Activated CD4-positive, alpha-beta T cell treated with anti-CD3 and anti-CD28 coated beads for 24 hours (primary cell): ENCODE results near the gene SLC16A7.
A peak's percentile ranks its signal among the peaks of the same experiment; 100 is the strongest.
"Not testable (repeated sequence)": the region's sequence is repeated elsewhere in the genome, so short reads cannot be mapped to it uniquely, and the experiment has no call there.

ENCODE experiments used
- DNase-seq, 2 donors: peaks; one replicate each; pipeline ENCODE4 v3.0.0-alpha.2; 2020; ENCODE audit warnings: low read depth in 2 of 2

The SLC16A7 gene

GRCh38 chr12:59595883-59596540 is at the start of gene SLC16A7:
Gene SLC16A7, plus strand, starts transcription at chr12:59596029. Its CDS starts 108,773 bp downstream, at chr12:59704802.
- DNase-seq: peak; percentile 69 to 73

DNA sequence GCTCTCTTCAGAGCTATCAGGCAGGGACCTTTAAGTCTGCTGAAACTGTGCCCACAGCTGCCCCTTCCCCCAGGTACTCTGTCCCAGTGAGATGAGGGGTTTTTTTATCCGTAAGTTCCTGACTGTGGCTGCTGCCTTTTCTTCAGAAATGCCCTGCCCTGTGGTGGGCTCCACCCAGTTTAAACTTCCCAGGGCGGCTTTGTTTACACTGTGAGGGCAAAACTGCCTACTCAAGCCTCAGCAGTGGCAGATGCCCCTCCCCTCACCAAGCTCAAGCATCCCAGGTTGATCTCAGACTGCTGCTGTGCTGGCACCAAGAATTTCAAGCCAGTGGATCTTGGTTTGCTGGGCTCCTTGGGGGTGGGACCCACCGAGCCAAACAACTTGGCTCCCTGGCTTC is 46.9 kb upstream of the SLC16A7 start:
- DNase-seq: no peak

GRCh38 chr12:59559696-59560095 is 36.1 kb upstream of the SLC16A7 start:
- DNase-seq: no peak

GRCh38 chr12:59570145-59570544 is 25.7 kb upstream of the SLC16A7 start:
- DNase-seq: no peak

GRCh38 chr12:59574406-59574805 is 21.4 kb upstream of the SLC16A7 start:
- DNase-seq: no peak

DNA sequence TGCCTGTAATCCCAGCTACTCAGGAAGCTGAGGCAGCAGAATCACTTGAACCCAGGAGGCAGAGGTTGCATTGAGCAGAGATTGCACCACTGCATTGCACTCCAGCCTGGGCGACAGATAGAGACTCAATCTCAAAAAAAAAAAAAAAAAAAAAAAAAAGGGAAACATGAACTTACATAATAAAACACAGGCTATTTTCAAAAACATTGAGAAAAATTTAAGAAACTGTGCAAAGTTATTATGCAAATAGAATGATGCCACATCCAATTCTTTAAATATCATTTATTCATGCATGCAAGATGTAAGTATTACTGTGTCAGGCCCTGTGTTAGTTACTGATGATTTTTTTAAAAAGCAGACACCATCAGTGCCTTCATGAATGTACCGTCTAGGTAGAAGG is 20.0 kb upstream of the SLC16A7 start:
- DNase-seq: no peak

DNA sequence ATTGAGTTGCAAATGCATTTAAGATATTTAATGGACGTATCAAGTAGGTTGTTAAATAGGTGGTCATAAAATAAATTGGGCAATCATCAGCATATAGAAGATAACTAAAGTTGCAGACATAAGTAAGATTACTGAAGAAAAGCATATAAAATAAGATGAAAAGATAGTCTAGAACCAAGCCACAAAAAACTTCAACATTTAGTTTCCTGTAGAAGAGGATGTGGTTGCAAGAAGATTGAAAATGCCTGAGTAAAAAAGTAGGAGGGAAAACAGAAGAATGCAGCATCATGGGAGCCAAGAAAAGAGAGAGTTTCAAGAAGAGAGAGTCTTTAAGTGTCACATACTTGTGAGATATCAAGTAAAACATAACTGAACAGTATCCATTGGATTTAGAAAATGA is 17.6 kb upstream of the SLC16A7 start:
- no peak for DNase-seq

GRCh38 chr12:59579631-59580030 is 16.2 kb upstream of the SLC16A7 start:
- no peak for DNase-seq

- DNase-seq: no peak
Measured at GRCh38 chr12:59580050-59580449, 15.8 kb upstream of the SLC16A7 start.

DNA sequence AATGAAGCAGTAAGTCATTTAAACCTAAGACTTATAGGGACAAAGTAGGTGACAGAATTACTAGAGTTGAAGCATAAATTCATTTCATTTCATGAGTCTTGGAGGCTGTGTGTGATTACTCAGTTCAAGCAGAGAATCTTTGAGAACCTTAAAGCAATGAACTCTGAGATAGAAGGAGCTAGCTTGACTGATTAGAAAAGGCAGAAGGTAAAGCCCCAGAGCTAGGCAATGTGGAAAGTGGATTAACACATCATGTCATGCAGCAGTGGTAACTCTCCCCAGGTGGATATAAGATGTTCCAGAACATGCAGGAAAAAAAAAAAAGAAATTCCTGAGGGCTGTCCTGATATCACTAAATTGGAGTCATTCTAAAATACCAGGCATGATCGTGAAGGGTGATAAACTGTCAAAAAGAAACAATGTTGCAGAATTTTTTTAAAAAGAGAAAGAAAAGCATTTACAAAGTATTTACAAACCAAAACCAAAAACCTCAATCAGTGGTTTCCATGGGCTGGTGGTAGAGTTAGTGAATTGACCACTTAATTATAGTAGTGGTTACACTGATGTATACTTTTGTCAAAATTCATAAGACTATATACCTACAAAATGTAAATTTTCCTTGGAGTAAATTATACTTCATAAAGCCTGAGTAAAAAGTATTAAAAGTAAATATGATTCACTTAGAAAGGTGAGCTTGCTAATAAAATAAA is 12.7 kb upstream of the SLC16A7 start:
- DNase-seq: no peak

GRCh38 chr12:59587710-59588109 is 8.1 kb upstream of the SLC16A7 start:
- DNase-seq: no peak

GRCh38 chr12:59593761-59594160 is 2.1 kb upstream of the SLC16A7 start:
- no peak for DNase-seq

DNA sequence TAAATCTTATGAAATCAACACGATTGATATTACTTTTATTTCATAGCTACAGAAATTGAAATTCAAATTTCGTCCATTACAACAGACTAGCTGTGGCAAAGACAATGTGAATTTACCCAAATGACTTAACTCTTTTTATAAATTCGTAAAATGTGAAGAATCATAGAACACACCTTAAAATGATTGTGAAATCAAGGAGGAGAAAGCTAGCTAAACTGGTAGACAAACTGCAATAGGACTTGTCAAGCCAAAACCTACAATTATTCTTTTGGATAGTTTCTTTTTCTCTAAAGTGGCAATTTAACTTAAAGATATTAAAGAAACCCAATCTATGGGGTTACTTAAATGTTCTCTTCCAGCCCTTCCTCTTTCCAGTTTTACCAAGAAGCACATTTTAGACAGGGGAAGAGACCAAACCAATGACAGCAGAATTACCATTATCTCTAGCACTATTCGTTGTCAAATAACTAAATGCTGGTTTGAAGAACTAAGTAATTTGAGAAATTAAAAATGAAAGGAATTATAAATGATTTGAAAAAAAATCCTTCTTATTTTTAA is 807 bp upstream of the SLC16A7 start:
- no peak for DNase-seq

GRCh38 chr12:59595565-59595882 is 305 bp upstream of the SLC16A7 start:
- DNase-seq: no peak

- peak; percentile 31 to 59 for DNase-seq
Measured at GRCh38 chr12:59597385-59597781, 1.6 kb downstream of the SLC16A7 start.

- no peak for DNase-seq
Measured at GRCh38 chr12:59600171-59600570, 4.3 kb downstream of the SLC16A7 start.

DNA sequence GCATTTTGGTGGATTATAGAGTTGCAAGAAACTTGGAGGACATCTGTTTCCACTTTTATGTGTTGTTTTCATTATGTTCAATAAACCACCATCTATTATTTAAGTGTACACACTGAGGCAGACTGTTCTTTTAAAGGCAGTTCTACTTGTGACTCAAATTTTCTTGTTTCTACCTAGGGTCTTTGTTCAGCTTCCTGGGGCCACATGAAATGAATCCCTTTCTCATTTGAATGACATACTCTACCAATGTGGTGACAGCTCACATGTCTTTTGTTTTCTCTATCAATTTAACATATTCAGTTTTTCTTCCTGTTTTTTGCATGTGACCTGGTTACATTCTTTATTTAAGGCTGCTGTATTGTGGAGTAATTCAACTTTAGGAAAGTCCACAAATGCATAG is 7.9 kb downstream of the SLC16A7 start:
- DNase-seq: no peak

GRCh38 chr12:59612823-59613434 is 17.1 kb downstream of the SLC16A7 start:
- not testable (repeated sequence) for DNase-seq

DNA sequence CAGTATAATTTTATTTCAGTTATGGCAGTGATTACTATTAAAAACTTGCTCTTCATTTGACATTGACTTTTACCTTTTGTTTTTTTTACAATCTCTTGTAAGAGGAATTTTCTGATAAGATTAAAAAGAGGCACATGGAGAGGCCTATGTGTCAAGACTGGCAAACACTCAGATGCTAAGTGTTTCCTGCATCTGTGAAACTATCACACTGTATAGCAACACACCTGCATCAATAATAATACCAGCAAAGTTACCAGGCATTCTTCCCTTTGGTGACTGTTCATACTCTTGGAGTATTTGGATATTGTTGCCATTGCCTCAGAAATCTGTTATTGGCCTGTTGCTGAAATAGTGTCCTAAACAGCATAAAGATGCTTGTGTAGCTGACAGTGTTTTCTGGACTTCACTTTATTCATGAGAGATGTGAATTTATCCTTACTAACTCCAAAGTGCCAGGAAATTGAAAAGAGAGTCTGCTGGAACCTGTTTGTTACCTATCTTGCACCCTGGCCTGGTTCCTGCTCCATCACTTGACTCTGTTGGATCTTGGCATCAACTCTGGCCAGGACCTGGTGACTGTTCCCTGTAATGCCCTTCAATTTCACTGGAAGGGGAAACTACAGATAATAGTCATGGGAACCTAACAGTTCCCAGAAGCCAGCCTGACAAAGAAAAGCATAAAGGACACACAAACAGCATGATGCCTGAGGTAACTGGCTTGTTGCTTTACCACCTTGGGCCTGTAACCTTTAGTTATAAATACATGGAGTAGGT is 19.8 kb downstream of the SLC16A7 start:
- DNase-seq: no peak

DNA sequence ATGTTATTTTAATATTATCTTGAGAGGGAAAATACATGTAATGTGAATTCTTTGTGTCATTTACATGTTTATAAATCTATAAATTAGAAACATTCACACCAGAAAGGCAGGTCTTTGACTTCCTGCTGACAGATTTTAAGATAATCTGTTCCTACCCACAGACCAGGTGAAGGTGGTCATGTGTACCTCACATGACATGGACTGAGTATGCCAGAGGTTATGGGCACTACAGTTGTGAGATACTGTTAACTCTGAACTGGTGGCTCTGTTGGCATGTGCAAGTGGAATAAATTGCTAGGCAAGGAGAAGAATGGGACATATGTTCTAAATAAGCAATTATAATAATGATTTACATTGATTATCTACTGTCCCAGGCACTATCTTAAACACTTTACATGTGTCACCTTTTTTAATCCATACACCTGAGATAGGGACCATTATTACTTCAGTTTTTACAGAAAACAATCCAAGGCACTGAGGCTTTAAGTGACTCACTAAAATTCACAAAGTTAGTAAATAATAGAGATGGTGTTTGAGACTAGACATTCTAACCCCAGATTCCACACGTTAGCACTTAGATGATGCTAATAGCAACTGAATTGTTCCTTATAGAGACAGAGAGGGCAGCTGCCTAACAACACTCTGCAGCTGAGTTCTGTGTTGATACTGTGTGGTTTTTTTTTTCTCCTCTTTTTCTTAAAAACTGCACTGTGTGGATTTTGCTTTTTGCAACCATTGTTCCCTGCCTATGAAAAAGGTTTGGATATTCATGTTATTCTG is 23.8 kb downstream of the SLC16A7 start:
- no peak for DNase-seq

DNA sequence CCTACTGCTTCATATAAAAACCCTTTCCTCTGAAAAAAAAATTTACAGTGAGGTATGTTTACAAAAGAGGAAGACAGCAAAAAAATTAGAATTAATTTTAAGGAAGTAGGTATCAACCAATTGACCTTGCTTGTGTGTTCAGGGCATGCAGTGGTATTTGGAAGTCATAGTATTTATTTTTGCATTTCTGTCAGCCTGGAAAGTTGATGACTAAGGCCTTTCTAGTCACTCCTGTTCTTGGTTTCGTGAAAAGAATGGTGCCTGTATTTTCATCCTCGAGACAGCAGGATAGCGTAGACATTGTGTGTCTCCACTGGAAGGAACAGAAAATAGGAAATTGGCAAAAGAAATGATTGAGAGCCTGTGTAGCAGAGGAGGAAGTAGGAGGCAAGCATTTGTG is 24.5 kb downstream of the SLC16A7 start:
- no peak for DNase-seq
